ENCODE measurements around the gene ITGB4.

Gene ITGB4

GRCh38 chr17:75697651-75698291 lies 23.5 kb upstream of the ITGB4 start:
- no peak for DNase-seq (ENCODE audit: low read depth, low spot score)

- DNase-seq (ENCODE audit: low read depth, low spot score): no peak
These were observed 22.6 kb upstream of the ITGB4 start for GRCh38 chr17:75698659-75699058.

- DNase-seq (ENCODE audit: low read depth, low spot score): no peak
These were observed 20.0 kb upstream of the ITGB4 start for GRCh38 chr17:75701288-75701687.

GRCh38 chr17:75703191-75703590 lies 18.1 kb upstream of the ITGB4 start:
- no peak for DNase-seq (ENCODE audit: low read depth, low spot score)

- no peak for DNase-seq (ENCODE audit: low read depth, low spot score)
These were observed 17.7 kb upstream of the ITGB4 start for GRCh38 chr17:75703591-75703990.

- no peak for DNase-seq (ENCODE audit: low read depth, low spot score)
These were observed 16.0 kb upstream of the ITGB4 start for GRCh38 chr17:75704963-75705875.

- no peak for DNase-seq (ENCODE audit: low read depth, low spot score)
These were observed 15.1 kb upstream of the ITGB4 start for GRCh38 chr17:75706042-75706728.

GRCh38 chr17:75707079-75707571 lies 14.1 kb upstream of the ITGB4 start:
- DNase-seq (ENCODE audit: low read depth, low spot score): no peak

- DNase-seq (ENCODE audit: low read depth, low spot score): no peak
These were observed 8.8 kb upstream of the ITGB4 start for GRCh38 chr17:75712446-75712845.

GRCh38 chr17:75719732-75720131 lies 1.5 kb upstream of the ITGB4 start:
- no peak for DNase-seq (ENCODE audit: low read depth, low spot score)

GRCh38 chr17:75721463-75722011 lies 278 bp downstream of the ITGB4 start:
- no peak for DNase-seq (ENCODE audit: low read depth, low spot score)

GRCh38 chr17:75722076-75722475 lies 817 bp downstream of the ITGB4 start:
- no peak for DNase-seq (ENCODE audit: low read depth, low spot score)

GRCh38 chr17:75722542-75723095 lies 1.4 kb downstream of the ITGB4 start:
- no peak for DNase-seq (ENCODE audit: low read depth, low spot score)

- no peak for DNase-seq (ENCODE audit: low read depth, low spot score)
These were observed 2.1 kb downstream of the ITGB4 start for GRCh38 chr17:75723171-75723930.

GRCh38 chr17:75724016-75725003 lies 3.1 kb downstream of the ITGB4 start:
- no peak for DNase-seq (ENCODE audit: low read depth, low spot score)

- no peak for DNase-seq (ENCODE audit: low read depth, low spot score)
These were observed 4.2 kb downstream of the ITGB4 start for GRCh38 chr17:75725504-75725903.

- no peak for DNase-seq (ENCODE audit: low read depth, low spot score)
These were observed 6.1 kb downstream of the ITGB4 start for GRCh38 chr17:75727391-75727790.

- no peak for DNase-seq (ENCODE audit: low read depth, low spot score)
These were observed 8.1 kb downstream of the ITGB4 start for GRCh38 chr17:75729351-75729750.

GRCh38 chr17:75730065-75730464 lies 8.8 kb downstream of the ITGB4 start:
- DNase-seq (ENCODE audit: low read depth, low spot score): no peak

Data from activated CD4-positive, CD25-positive, alpha-beta regulatory T cell treated with anti-CD3 and anti-CD28 coated beads, Interleukin-2, amount 50 U/mL, for 16 hours (primary cell).